HK-2 (cell line): ENCODE measurements around the gene BAIAP2.
A peak's percentile ranks its signal among the peaks of the same experiment; 100 is the strongest.
"Not testable (repeated sequence)": the region's sequence is repeated elsewhere in the genome, so short reads cannot be mapped to it uniquely, and the experiment has no call there.

Source experiments
- DNase-seq: peaks from one replicate; pipeline ENCODE4 v3.0.0-alpha.2; 2018; ENCODE audit not compliant: unreplicated experiment

Gene BAIAP2

GRCh38 chr17:81140018-81140417 lies 105.1 kb downstream of the BAIAP2 start:
- no peak for DNase-seq

- no peak for DNase-seq
These were observed 105.7 kb downstream of the BAIAP2 start for GRCh38 chr17:81140695-81141094.

GRCh38 chr17:81142301-81143199 lies 107.6 kb downstream of the BAIAP2 start:
- DNase-seq: peak; percentile 78

GRCh38 chr17:81143200-81143527 lies 108.2 kb downstream of the BAIAP2 start:
- no peak for DNase-seq

- DNase-seq: no peak
These were observed 108.9 kb downstream of the BAIAP2 start for GRCh38 chr17:81143717-81144422.

- no peak for DNase-seq
These were observed 109.5 kb downstream of the BAIAP2 start for GRCh38 chr17:81144423-81144781.

- DNase-seq: not testable (repeated sequence)
These were observed 111.3 kb downstream of the BAIAP2 start for GRCh38 chr17:81146208-81146607.

GRCh38 chr17:81147701-81148100 lies 112.8 kb downstream of the BAIAP2 start:
- DNase-seq: no peak

GRCh38 chr17:81148571-81148970 lies 113.6 kb downstream of the BAIAP2 start:
- no peak for DNase-seq

- no peak for DNase-seq
These were observed 114.1 kb downstream of the BAIAP2 start for GRCh38 chr17:81148986-81149533.

GRCh38 chr17:81150377-81151077 lies 115.6 kb downstream of the BAIAP2 start:
- no peak for DNase-seq

GRCh38 chr17:81151278-81151677 lies 116.3 kb downstream of the BAIAP2 start:
- no peak for DNase-seq

GRCh38 chr17:81152288-81152828 lies 117.4 kb downstream of the BAIAP2 start:
- no peak for DNase-seq

- DNase-seq: no peak
These were observed 118.4 kb downstream of the BAIAP2 start for GRCh38 chr17:81153340-81153803.

- not testable (repeated sequence) for DNase-seq
These were observed 119.1 kb downstream of the BAIAP2 start for GRCh38 chr17:81154016-81154415.

GRCh38 chr17:81154961-81155360 lies 120.0 kb downstream of the BAIAP2 start:
- DNase-seq: no peak

- DNase-seq: no peak
These were observed 122.2 kb downstream of the BAIAP2 start for GRCh38 chr17:81156866-81157805.

- DNase-seq: no peak
These were observed 123.1 kb downstream of the BAIAP2 start for GRCh38 chr17:81157848-81158687.

GRCh38 chr17:81158688-81159590 lies 124.0 kb downstream of the BAIAP2 start:
- no peak for DNase-seq
